HL-60/S4 (cell line): ENCODE results near the gene GSTM4.

Experiments used
- in situ Hi-C: fragments of 300-500 bp; cut with MboI; formaldehyde crosslinking; loops from 2 replicates; pipeline ENCODE4 v1.14.3; 2022; ENCODE audit warnings: low sequenced_read_pairs

GSTM4 gene

GRCh38 chr1:109636201-109636952 is 19.5 kb upstream of the GSTM4 start:
- in situ Hi-C loops: no loop called here

- in situ Hi-C loops: no loop called here
Measured at GRCh38 chr1:109637446-109637845, 18.5 kb upstream of the GSTM4 start.

GRCh38 chr1:109639063-109639840 is 16.6 kb upstream of the GSTM4 start:
- in situ Hi-C loops: no loop called here

GRCh38 chr1:109639841-109640184 is 16.1 kb upstream of the GSTM4 start:
- in situ Hi-C loops: loop anchor here (5.0 kb wide), 1 partner anchor 132 kb away; no protein-coding TSS in a partner anchor

- in situ Hi-C loops: loop anchor here (5.0 kb wide), 1 partner anchor 132 kb away; no protein-coding TSS in a partner anchor
Measured at GRCh38 chr1:109640285-109640865, 15.5 kb upstream of the GSTM4 start.

GRCh38 chr1:109641078-109641740 is 14.7 kb upstream of the GSTM4 start:
- in situ Hi-C loops: loop anchor here (5.0 kb wide), 1 partner anchor 131 kb away; no protein-coding TSS in a partner anchor

- in situ Hi-C loops: loop anchor here (5.0 kb wide), 1 partner anchor 130 kb away; no protein-coding TSS in a partner anchor
Measured at GRCh38 chr1:109641861-109642260, 14.0 kb upstream of the GSTM4 start.

- in situ Hi-C loops: loop anchor here (5.0 kb wide), 1 partner anchor 130 kb away; no protein-coding TSS in a partner anchor
Measured at GRCh38 chr1:109642626-109643025, 13.3 kb upstream of the GSTM4 start.

- in situ Hi-C loops: loop anchor here (5.0 kb wide), 1 partner anchor 129 kb away; no protein-coding TSS in a partner anchor
Measured at GRCh38 chr1:109643385-109644230, 12.3 kb upstream of the GSTM4 start.

GRCh38 chr1:109644670-109645069 is 11.2 kb upstream of the GSTM4 start:
- in situ Hi-C loops: loop anchor here (5.0 kb wide), 1 partner anchor 128 kb away; no protein-coding TSS in a partner anchor

- in situ Hi-C loops: no loop called here
Measured at GRCh38 chr1:109649491-109649914, 6.4 kb upstream of the GSTM4 start.

- in situ Hi-C loops: loop anchor here (10.0 kb wide), 1 partner anchor 334 kb away; the partner anchor contains the start of gene AHCYL1
Measured at GRCh38 chr1:109650609-109651008, 5.3 kb upstream of the GSTM4 start.

- in situ Hi-C loops: loop anchor here (10.0 kb wide), 1 partner anchor 332 kb away; the partner anchor contains the start of gene AHCYL1
Measured at GRCh38 chr1:109652402-109652801, 3.5 kb upstream of the GSTM4 start.

GRCh38 chr1:109653306-109653705 is 2.6 kb upstream of the GSTM4 start:
- in situ Hi-C loops: loop anchor here (10.0 kb wide), 1 partner anchor 331 kb away; the partner anchor contains the start of gene AHCYL1

GRCh38 chr1:109654519-109654918 is 1.4 kb upstream of the GSTM4 start:
- in situ Hi-C loops: loop anchor here (10.0 kb wide), 1 partner anchor 330 kb away; the partner anchor contains the start of gene AHCYL1

- in situ Hi-C loops: loop anchor here (10.0 kb wide), 1 partner anchor 327 kb away; the partner anchor contains the start of gene AHCYL1
Measured at GRCh38 chr1:109657395-109657794, 1.5 kb downstream of the GSTM4 start.

- in situ Hi-C loops: loop anchor here (10.0 kb wide), 1 partner anchor 327 kb away; the partner anchor contains the start of gene AHCYL1
Measured at GRCh38 chr1:109657970-109658369, 2.1 kb downstream of the GSTM4 start.

GRCh38 chr1:109658533-109659042 is 2.7 kb downstream of the GSTM4 start:
- in situ Hi-C loops: loop anchor here (10.0 kb wide), 1 partner anchor 326 kb away; the partner anchor contains the start of gene AHCYL1

GRCh38 chr1:109659145-109659544 is 3.2 kb downstream of the GSTM4 start:
- in situ Hi-C loops: loop anchor here (10.0 kb wide), 1 partner anchor 326 kb away; the partner anchor contains the start of gene AHCYL1
